GM23248 (cell line): ENCODE results near the gene LRRC7.

Experiments used
- EZH2 ChIP-seq: fragments of 200-600 bp; sonication (generic); IDR thresholded peaks from 2 replicates; pipeline ENCODE4 v1.6.1; 2018; ENCODE audit warnings: antibody characterized with exemption, mild to moderate bottlenecking; ENCODE audit not compliant: insufficient read depth, poor library complexity, severe bottlenecking
- EZH2phosphoT487 ChIP-seq: fragments of 200-600 bp; sonication (generic); IDR thresholded peaks from 2 replicates; pipeline ENCODE4 v1.6.1; 2018; ENCODE audit warnings: antibody characterized with exemption, moderate library complexity, mild to moderate bottlenecking, low read depth; ENCODE audit not compliant: insufficient read depth

DNA sequence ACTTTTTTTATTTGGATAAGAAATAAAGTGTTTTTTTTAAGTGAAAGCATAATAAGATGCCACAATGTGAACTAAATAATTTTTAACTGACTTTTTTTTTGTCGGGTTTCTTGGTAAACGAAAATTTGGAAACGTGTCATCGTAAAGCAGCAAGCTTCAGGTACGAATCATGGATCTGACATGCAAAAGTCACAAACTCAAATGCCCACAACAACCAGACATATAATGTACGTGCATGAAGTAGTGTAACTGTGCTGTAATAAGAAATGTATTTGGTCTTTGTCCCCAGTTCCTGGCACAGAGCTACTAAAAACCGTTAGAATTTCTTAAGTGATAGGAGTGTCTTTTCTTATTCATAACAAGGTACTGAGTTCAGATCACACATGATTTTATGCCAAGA is 44.3 kb upstream of the LRRC7 start:
- TF ChIP-seq EZH2 (no peak), EZH2phosphoT487 (no peak)
